ENCODE results near the gene RALGAPB.

RALGAPB gene

GRCh38 chr20:38555395-38555794 is 82.8 kb downstream of the RALGAPB start:
- in situ Hi-C loops (cut with MboI; ENCODE audit: low pct_unique_long_range_greater_than_20kb, low sequenced_read_pairs, unreplicated experiment), result no loop called here

GRCh38 chr20:38557174-38557573 is 84.5 kb downstream of the RALGAPB start:
- in situ Hi-C loops (cut with MboI; ENCODE audit: low pct_unique_long_range_greater_than_20kb, low sequenced_read_pairs, unreplicated experiment), result no loop called here
- DNase-seq (ENCODE audit: low spot score), result no peak
- TF ChIP-seq CTCF (IDR thresholded peaks at IDR 0.05; ENCODE audit: extremely low read depth, insufficient read depth, missing control alignments), result no peak

More at GRCh38 chr20:38555395-38555794, 82.8 kb downstream of the RALGAPB start:
- no peak for TF ChIP-seq CTCF (IDR thresholded peaks at IDR 0.05; ENCODE audit: extremely low read depth, insufficient read depth, missing control alignments)
- no peak for DNase-seq (ENCODE audit: low spot score)

GRCh38 chr20:38558596-38559360 is 86.1 kb downstream of the RALGAPB start:
- no peak for TF ChIP-seq CTCF (IDR thresholded peaks at IDR 0.05; ENCODE audit: extremely low read depth, insufficient read depth, missing control alignments)
- in situ Hi-C loops (cut with MboI; ENCODE audit: low pct_unique_long_range_greater_than_20kb, low sequenced_read_pairs, unreplicated experiment), result no loop called here
- DNase-seq (ENCODE audit: low spot score), result no peak

- DNase-seq (ENCODE audit: low spot score), result no peak
- in situ Hi-C loops (cut with MboI; ENCODE audit: low pct_unique_long_range_greater_than_20kb, low sequenced_read_pairs, unreplicated experiment), result no loop called here
- no peak for TF ChIP-seq CTCF (IDR thresholded peaks at IDR 0.05; ENCODE audit: extremely low read depth, insufficient read depth, missing control alignments)
These were observed 87.1 kb downstream of the RALGAPB start for GRCh38 chr20:38559764-38560163.

GRCh38 chr20:38563802-38564431 is 91.3 kb downstream of the RALGAPB start:
- in situ Hi-C loops (cut with MboI; ENCODE audit: low pct_unique_long_range_greater_than_20kb, low sequenced_read_pairs, unreplicated experiment), result no loop called here
- TF ChIP-seq CTCF (IDR thresholded peaks at IDR 0.05; ENCODE audit: extremely low read depth, insufficient read depth, missing control alignments), result no peak
- DNase-seq (ENCODE audit: low spot score), result no peak

- TF ChIP-seq CTCF (IDR thresholded peaks at IDR 0.05; ENCODE audit: extremely low read depth, insufficient read depth, missing control alignments), result no peak
- in situ Hi-C loops (cut with MboI; ENCODE audit: low pct_unique_long_range_greater_than_20kb, low sequenced_read_pairs, unreplicated experiment), result no loop called here
- no peak for DNase-seq (ENCODE audit: low spot score)
These were observed 92.0 kb downstream of the RALGAPB start for GRCh38 chr20:38564680-38565079.
